DMS114 treated with DMSO at 0.1 percent for 48 hours (cell line): ENCODE results near the gene TMEM266.
"Not testable (repeated sequence)": the region's sequence is repeated elsewhere in the genome, so short reads cannot be mapped to it uniquely, and the experiment has no call there.

Experiments used
- DNase-seq: peaks from one replicate; lab custom pipeline; 2025; ENCODE audit not compliant: unreplicated experiment; lab: John Stamatoyannopoulos, UW

Gene TMEM266

GRCh38 chr15:76059320-76060117, at the start of gene TMEM266:
TSS of gene TMEM266 (plus strand) at chr15:76059985. CDS start at chr15:76134264, 74,279 bp downstream.
- DNase-seq: peak; percentile 68

- no peak for DNase-seq
These were observed 49.2 kb upstream of the TMEM266 start for GRCh38 chr15:76010613-76011012.

GRCh38 chr15:76011627-76012551, 47.9 kb upstream of the TMEM266 start, which contains the start of gene NRG4:
TSS of gene NRG4 (minus strand) at chr15:76012424. CDS start at chr15:76011230, 1,194 bp downstream.
- peak; percentile 35 for DNase-seq

- not testable (repeated sequence) for DNase-seq
These were observed 46.3 kb upstream of the TMEM266 start for GRCh38 chr15:76013470-76013869.

GRCh38 chr15:76024021-76024768, 35.6 kb upstream of the TMEM266 start:
- DNase-seq: no peak

- DNase-seq: no peak
These were observed 27.7 kb upstream of the TMEM266 start for GRCh38 chr15:76032046-76032445.

- DNase-seq: no peak
These were observed 26.3 kb upstream of the TMEM266 start for GRCh38 chr15:76033438-76033837.

GRCh38 chr15:76034111-76034510, 25.7 kb upstream of the TMEM266 start:
- DNase-seq: no peak

- DNase-seq: no peak
These were observed 24.2 kb upstream of the TMEM266 start for GRCh38 chr15:76035593-76035992.

- DNase-seq: no peak
These were observed 21.3 kb upstream of the TMEM266 start for GRCh38 chr15:76038512-76038911.

- not testable (repeated sequence) for DNase-seq
These were observed 5.6 kb upstream of the TMEM266 start for GRCh38 chr15:76054201-76054600.

GRCh38 chr15:76056931-76057330, 2.9 kb upstream of the TMEM266 start:
- DNase-seq: peak; percentile 27

GRCh38 chr15:76057332-76058000, 2.3 kb upstream of the TMEM266 start:
- DNase-seq: peak; percentile 68

- DNase-seq: peak; percentile 68
These were observed 968 bp upstream of the TMEM266 start for GRCh38 chr15:76058714-76059319.

- DNase-seq: no peak
These were observed 569 bp downstream of the TMEM266 start for GRCh38 chr15:76060118-76060989.

- no peak for DNase-seq
These were observed 1.9 kb downstream of the TMEM266 start for GRCh38 chr15:76061700-76062099.

- no peak for DNase-seq
These were observed 2.5 kb downstream of the TMEM266 start for GRCh38 chr15:76062286-76062685.

GRCh38 chr15:76064375-76064774, 4.6 kb downstream of the TMEM266 start:
- no peak for DNase-seq

GRCh38 chr15:76065245-76065644, 5.5 kb downstream of the TMEM266 start:
- DNase-seq: no peak
